ENCODE results near the gene MTIF2.
"Not testable (repeated sequence)": the region's sequence is repeated elsewhere in the genome, so short reads cannot be mapped to it uniquely, and the experiment has no call there.

MTIF2 gene

DNA sequence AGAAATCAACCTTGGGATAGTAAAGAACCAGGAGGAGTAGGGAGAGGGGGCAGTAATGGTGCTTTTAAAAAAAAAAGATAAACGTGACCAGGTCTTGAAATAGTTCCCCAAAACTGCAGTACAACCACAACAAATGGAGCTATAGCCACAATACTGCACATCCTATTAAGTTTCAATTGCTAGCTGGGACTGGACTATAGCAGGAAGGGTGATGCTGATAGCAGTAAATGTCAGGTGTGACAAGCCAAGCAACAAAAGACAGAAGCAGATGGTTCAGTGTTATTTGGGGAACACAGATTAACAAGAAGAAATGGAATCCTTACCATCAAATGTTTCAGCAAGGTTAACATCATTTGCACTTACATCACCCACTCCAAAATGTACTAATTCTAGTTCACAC, 26.4 kb downstream of the MTIF2 start:
- no peak for DNase-seq

DNA sequence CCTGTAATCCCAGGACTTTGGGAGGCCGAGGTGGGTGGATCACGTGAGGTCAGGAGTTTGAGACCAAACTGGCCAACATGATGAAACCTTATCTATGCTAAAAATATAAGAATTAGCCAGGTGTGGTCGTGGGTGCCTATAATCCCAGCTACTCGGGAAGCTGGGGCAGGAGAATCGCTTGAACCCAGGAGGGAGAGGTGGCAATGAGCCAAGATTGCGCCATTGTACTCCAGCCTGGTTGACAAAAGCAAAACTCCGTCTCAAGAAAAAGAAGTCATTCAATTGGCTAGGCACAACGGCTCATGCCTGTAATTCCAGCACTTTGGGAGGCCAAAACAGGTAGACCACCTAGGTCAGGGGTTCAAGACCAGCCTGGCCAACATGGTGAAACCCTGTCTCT, 27.4 kb downstream of the MTIF2 start:
- not testable (repeated sequence) for DNase-seq

DNA sequence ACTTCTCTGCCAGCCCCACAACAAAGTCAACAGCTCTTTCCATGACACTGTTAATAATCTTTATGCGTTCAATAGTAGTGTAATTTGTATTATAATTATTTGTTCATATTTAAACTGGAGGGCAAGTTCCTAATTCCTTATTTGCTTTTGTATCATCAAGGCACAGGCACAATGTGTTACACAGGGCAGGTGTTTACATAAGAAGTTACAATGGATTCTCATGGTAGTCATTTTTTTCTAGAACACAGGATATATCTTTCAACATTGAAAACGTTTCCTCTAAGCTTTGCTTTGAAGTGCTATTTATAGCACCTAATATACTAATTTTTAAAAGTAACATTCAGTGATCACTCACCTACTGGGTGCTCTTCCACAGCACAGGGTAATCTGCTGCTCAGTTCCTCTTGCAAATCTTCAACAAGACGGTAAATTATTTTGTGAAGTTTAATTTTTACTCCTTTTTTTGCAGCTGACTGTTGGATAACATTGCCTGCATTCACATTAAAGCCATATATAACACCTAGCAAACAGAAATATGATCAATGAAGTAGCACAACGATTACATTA, 29.3 kb downstream of the MTIF2 start:
- no peak for DNase-seq

DNA sequence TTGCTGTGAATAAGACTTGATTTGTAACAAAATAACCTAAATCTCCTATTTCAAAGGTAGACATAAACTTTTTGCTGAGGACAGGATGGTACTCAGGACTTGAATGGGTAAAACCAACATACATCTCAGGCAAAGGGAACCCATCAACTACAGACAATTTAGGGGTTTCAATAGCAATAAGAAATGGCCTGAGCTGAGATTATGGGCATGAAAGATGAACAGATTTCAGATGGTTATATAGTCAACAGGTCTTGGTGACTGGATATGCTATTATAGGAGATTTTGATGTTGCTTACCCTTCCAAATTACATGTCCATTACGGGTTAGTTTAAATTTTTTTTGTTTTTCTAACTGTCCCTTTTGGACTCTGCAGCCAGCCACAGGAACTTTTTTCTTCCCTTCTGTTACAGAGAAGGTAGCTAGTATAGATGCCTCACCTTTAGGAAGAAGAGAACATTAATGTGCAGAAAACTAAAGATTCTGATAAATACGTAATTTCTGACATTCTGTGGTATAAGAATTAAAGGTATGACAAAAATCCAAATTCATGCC, 32.0 kb downstream of the MTIF2 start:
- DNase-seq: no peak

DNA sequence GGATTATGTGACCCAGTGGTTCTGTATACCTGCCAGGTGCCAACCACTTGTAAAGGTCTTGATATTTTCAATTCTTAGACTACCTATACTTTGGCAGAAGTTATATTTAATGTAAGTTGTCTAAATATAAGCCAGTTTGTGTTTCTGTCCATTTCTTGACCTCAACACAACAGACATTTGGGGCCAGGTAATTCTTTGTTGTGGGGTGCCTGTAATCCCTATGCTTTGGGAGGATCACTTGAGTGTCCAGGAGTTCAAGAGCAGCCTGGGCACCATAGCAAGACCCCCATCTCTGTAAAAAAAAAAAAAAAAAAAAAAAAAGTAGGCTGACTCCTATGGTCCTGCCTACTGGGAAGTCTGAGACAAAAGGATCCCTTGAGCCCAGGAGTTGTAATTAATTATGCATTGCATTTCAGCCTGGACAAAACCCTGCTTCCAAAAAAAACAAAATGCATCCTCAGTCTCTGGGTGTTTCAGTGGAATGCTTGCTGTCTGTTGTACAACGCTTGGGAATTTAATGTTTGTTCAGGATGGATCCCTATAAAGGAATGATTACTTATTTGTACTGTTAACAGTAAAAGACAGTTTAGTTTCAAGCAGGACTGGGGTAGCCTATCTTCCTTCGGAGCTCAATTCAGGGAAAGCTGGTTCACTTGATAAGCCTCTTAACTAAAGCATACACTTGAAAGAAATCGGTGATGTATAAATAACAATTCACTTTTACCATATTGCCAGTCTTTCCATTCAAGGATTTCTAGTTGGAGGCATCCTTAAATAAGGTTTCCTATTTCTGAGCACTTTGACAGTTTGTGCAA, 33.1 kb downstream of the MTIF2 start:
- no peak for DNase-seq

DNA sequence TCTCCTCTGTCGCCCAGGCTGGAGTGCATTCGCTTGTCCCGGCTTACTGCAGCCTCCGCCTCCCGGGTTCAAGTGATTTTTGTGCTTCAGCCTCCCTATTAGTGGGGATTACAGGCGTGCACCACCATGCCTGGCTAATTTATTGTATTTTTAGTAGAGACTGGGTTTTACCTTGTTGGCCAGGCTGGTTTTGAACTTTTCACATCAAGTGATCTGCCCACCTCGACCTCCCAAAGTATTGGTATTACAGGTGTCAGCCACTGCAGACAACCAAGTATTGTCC, 35.4 kb downstream of the MTIF2 start:
- no peak for DNase-seq

DNA sequence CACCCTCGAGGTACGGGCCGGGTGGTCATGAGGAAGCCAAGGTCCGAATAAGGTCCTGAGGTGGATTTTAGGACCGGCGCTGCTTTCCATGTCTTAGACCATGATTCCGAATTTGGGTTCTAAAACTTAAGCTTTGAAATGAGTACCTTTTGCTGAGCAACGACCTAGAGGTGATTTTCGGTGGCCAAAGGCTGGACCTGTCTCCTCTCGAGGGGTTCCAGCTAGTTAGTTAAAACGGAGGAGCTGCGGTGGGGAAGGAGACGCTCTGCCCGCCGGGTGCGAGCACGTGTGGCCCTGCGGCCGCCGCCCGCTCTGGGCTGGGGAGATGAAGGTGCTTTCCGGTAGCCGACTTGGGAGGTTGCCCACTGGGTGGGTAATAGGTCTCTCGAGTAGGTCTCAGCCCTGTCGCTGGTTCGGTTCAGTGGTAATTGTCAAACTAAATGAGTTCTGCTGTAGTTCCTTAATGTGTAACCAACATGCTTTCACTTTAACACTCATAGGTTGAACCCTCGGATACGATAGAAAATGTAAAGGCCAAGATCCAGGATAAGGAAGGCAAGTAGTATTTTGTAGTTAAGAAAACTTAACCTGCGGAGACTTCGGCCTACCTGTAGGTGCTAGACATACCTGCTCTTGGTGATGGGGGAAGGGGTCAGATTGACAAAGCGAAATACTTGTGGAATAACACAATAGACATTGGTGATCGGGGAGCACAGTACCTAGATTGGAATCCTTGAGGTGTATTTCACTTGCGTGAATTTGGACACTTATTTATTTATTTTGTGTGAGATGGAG, 36.0 kb downstream of the MTIF2 start:
- peak; percentile 26 for DNase-seq

DNA sequence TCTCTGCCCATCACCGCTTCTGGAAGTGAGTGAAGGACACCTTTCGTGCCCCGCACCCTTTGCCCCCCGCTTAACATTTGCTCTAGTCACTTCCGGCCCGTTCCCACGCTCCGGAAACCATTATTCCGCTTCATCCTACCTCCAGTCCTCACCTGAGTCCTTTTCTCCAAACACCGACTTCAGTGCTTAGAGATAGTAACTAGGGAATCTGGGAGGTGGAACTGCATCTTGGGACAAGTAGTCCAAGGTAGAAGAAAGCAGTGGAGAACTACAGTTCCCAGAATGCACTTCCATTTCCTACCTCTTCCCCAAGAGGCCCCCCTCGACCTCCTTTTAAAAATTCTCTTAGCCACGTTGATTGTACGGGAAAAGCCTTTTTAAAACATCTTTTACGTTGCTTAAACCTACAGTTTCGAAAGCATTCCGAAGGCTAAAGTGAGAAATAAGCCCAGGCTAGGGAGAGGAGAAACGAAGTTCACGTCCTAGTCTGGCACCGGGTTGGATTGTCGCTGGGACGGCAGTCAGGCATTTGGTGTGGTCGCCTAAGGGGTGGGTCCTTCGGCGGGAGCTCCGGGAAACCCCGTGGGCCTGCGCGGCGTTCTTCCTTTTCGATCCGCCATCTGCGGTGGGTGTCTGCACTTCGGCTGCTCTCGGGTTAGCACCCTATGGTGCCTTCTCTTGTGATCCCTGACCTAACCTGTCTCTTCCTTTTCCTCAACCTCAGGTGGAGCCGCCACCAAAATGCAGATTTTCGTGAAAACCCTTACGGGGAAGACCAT, 36.8 kb downstream of the MTIF2 start, which contains the start of the genes CLHC1 and RPS27A:
TSS of gene CLHC1 (minus strand) at position 210 of the 779 bp plus-strand sequence. CDS start 9,882 bp downstream, outside the sequence.
TSS of gene RPS27A (plus strand) at position 605 of the 779 bp plus-strand sequence. CDS start at position 742, 137 bp downstream.
- DNase-seq: peak; percentile 94

DNA sequence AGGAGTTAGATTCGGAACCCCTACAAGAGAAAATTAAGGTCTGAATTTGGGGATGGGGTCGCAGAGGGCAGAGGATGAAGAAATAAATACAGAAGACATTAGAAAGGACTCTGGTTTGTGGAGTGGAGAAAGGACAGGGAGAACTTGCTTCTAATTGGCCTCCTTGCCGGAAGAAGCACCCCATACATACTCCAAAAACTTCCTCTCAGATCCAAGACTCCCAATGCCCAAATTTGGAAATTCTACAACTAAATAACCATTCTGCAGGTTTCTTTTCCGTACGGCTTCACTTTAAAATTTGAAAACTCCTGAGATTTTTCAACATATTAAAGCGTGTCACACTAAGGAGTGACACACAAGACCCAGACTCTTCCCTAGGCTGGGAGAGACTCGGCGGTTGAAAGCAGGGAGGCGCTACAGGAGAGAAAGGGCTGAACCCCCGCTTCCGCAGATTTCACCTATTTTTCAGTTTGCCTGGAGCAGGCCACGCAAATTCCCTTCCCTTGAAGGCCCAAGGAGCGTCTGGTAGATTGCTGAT, 37.4 kb downstream of the MTIF2 start:
- DNase-seq: peak; percentile 10

DNA sequence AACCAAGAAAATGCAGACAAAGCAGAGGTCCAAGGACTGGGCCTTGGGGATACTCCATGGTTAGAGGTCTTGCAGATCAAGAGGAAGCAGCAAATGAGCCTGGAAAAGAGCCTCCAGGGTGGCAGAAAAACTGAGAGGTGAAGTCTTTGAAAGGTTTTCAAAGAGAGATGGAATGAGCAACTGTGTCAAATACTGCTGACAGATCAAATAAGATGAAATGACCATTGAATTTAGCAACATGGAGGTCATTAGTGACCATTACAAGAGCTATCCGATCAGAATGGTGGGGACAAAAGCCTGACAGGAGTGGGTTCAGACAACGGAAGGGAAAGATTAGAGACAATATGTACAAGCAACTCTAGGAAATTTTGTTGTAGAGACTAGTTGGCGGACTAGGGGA, 38.5 kb downstream of the MTIF2 start:
- no peak for DNase-seq

DNA sequence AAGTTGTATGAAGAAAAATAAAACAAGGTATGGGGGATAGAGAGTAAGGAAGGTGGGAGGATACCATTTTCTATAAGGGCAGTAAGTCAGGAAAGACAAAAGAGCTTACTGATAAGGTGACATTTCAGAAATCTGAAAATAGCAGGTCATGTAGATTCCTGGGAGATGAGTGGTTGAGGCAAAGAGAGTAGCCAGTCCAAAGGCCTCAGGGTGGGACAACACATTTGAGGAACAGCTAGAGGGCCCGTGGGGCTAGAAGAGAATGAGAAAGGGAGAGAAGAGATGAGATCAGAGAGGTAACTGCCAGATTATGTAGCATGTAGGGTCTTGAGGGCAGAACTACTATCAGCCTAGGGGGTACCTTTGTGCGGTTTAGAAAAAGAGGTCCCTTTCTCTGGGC, 39.8 kb downstream of the MTIF2 start:
- no peak for DNase-seq

DNA sequence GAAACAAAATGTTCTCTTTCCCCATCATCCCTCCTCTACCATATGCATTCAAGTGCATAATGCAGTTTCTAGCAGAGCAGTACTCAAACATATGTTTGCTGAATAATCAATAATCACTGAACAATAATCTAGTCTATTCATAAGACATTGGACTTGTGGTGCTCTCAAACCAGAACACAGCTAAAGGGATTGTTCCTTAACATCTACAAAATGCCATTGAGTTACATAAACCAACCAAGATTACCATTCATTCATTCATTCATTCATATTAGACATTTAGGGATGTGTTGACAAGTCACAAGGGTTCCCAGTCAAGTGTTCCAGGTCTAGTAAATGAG, 40.8 kb downstream of the MTIF2 start:
- DNase-seq: no peak

DNA sequence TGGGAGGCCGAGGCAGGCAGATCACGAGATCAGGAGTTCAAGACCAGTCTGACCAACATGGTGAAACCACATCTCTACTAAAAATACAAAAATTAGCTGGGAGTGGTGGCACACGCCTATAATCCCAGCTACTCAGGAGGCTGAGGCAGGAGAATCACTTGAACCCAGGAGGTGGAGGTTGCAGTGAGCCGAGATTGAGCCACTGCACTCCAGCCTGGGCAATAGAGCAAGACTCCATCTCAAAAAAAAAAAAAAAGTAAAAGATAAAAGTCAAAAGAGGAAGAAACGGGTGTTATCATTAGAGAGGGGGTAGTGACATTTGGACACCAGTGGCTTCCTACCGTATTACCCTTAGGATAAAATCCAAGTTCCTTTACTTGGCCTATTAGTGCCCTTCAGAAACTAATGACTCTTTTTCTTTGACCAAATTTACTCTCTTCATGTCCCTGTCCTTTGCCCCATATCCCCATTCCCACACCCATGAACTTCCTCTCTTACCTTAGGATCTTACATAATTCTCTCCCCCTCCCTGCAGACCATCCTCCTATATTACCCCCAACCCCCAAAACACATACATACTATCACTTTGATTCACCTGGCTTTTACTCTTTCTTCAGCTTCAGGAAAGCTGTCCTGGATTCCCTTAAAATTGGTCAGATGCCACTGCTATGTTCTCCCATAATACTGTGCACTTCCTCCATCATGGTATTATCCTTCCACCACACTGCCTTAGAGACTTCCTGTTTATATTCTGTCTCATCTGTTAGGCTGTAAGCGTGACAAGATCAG, 41.4 kb downstream of the MTIF2 start:
- DNase-seq: not testable (repeated sequence)

DNA sequence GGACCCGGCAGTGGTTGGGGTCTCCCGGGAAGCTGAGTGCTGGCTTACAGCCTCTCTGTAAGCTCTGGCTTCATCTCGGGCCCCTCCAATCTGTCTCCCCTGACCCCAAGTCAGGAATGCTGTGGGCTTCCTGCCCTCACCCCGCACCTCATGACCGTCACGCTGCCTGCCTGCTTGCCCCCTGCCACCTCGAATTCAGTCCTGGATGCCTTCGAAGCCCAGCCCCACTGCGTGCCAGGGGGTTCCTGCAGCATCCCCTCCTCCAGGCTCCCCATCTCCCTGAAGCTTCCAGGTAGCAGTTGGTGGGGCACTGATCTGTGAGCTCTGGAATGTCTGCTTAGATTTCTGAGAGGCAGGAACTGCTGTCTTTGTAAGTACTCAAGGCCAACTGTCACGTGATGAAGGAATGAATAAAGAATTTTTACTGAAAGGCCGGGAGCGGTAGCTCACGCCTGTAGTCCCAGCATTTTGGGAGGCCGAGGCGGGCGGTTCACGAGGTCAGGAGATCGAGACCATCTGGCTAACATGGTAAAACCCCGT, 43.5 kb downstream of the MTIF2 start:
- peak; percentile 4 for DNase-seq

DNA sequence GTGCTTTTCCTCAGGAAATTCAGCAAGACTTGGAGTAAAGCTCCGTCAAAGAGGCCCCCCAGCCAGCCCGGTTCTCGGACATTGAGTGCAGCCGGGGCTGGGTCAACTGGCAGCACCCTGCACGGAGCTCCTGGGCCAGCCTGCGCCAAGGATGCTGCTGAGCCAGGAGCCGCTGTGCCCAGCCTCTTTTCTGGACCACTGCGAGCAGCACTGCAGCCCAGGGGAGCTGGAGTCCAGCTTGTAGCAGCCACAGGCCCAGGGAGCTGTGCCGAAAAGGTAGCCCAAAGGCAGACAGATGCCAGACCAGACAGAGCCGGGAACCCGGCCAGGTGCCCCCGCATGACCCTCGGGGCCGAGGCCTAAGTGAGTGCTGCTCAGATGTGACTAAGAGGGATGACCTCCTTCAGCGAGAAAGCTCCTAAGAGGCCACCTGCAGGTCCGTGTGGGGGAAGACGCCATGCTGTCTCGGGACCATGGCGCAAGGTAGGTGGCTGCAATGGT, 44.2 kb downstream of the MTIF2 start:
- no peak for DNase-seq

DNA sequence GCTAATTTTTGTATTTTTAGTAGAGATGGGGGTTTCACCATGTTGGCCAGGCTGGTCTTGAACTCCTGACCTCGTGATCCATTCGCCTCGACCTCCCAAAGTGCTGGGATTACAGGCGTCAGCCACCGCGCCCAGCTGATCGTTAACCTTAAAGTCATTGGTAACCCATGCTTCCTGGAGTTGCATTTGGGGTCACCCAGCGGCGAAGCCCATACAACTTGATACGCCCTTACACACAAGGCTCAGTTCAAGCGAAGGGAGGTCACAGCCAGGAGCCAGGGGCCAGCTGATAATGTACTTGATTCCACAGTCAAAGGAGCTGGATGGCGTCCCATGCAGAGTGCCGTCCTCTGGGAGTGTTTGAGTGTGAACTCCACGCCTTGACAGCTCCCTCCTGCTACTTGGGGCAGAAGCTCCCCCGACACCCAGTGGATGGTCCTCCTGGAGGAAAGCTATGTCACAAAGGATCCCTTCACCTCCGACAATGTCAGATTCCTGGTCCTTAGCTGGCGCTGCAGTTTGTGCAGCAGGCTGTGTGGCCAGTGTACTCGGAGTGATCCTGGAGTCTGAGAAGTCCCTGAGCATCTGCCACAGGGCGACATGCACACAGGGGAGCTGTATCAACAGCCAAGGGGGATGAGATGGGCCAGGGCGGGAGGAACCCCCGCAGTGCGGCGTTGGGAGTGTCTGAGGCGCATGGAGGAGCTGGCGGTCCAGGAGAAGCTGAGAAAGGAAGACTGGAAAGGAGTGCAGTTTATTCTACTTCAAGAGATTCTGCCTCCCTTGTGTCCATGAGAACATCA, 44.9 kb downstream of the MTIF2 start:
- no peak for DNase-seq

DNA sequence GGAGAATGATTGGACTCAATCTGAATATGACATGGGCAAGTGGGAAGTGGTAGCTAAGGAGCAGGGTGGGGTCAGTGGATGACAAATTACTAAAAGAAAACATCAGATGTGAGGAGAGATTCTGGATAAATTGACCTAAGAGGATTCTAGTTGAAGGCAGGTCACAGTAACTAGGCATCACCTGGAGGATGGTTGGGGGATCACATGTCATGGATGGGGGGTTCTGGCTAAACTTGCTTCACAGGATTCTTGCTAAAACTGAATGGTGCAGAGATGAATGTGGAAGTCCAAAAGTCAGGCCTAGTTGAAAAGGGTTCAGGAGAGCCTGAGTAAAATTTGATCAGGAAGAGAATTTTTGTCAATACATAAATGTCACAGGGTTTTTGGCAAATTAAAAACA, 55.2 kb downstream of the MTIF2 start:
- no peak for DNase-seq

DNA sequence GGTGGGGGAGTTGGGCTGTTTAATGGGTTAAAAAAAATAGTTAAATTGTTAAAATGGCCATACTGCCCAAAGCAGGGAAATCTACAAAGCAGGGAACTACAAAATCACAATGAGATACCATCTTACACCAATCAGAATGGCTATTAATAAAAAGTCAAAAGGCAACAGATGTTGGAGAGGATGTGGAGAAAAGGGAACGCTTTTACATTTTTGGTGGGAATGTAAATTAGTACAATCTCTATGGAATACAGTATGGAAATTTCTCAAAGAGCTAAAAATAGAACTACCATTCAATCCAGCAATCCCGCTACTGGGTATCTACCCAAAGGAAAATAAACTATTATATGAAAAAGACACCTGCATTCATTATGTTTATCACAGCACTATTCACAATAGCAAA, 64.1 kb downstream of the MTIF2 start:
- DNase-seq: no peak

DNA sequence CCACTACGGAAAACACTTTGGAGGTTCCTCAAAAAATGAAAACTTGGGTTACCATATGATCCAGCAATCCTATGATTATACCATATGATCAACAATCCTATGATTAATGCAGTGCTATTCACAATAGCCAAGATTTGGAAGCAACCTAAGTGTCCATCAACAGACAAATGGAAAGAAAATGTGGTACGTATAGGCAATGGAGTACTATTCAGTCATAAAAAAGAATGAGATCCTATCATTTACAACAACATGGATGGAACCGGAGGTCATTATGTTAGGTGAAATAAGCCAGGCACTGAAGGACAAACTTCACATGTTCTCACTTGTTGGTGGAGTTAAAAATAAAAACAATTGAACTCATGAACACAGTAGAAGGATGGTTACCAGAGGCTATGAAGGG, 64.5 kb downstream of the MTIF2 start:
- no peak for DNase-seq

DNA sequence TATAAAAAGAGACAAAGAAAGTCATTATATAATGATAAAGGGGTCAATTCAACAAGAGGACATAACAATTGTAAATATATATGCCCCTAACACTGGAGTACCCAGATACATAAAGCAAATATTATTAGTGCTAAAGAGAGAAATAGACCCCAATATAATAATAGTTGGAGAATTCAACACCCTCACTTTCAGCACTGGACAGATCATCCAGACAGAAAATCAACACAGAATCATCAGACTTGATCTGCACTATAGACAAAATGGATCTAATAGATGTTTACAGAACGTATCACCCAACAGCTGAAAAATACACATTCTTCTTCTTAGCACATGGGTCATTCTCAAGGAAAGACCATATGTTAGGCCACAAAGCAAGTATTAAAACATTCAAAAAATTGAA, 68.6 kb downstream of the MTIF2 start:
- DNase-seq: no peak
